Large intestine (tissue), 3 donors: ENCODE data around the gene PQBP1. TPM values are rescaled to one million over a fixed set of nuclear protein-coding genes. Genes with fewer than 3 reads are reported as not detected.

Experiments used
- DNase-seq, 2 donors: peaks; one replicate each; pipeline versions ENCODE4 v3.0.0 to v3.0.0-alpha.2; 2013
- H3K27ac ChIP-seq: one replicate; pipeline ENCODE4 v1.5.1; 2013; ENCODE audit warnings: low read length
- H3K27me3 ChIP-seq: 2 replicates; pipeline ENCODE4 v1.6.1; 2013; ENCODE audit warnings: low read length; ENCODE audit not compliant: control insufficient read depth, insufficient read depth
- H3K36me3 ChIP-seq: 2 replicates; pipeline ENCODE4 v1.6.1; 2013; ENCODE audit warnings: low read length; ENCODE audit not compliant: control insufficient read depth, insufficient read depth
- H3K4me1 ChIP-seq: one replicate; pipeline ENCODE4 v1.6.1; 2013; ENCODE audit warnings: low read length; ENCODE audit not compliant: control insufficient read depth, insufficient read depth
- H3K4me3 ChIP-seq: one replicate; pipeline ENCODE4 v1.5.1; 2013; ENCODE audit warnings: low read length
- H3K9me3 ChIP-seq: one replicate; pipeline ENCODE4 v1.6.1; 2013; ENCODE audit warnings: mild to moderate bottlenecking, low read depth, low read length, moderate library complexity; ENCODE audit not compliant: control insufficient read depth
- WGBS: methylation state at CpG from one replicate; pipeline ENCODE4 v1.1.5; 2013; ENCODE audit warnings: low lambda C conversion rate; ENCODE audit not compliant: insufficient coverage; 5-methylcytosine and 5-hydroxymethylcytosine counted together
- polyA plus RNA-seq: library from polyadenylated mRNA; unstranded; fragments of 120-200 nt; gene quantifications from one replicate; pipeline ENCODE4 v1.2.1, GENCODE V29; 2013

The PQBP1 gene
- polyA plus RNA-seq, 1 donor: 99.9 TPM

- peaks cover 30% of the 10 kb centered on the region for H3K36me3 ChIP-seq
- peak; percentile 19 to 62 for DNase-seq
- WGBS: no CpG with 5 or more reads among the region's 9 CpGs
Observed at GRCh38 chrX:48937054-48937907, 39.6 kb downstream of the PQBP1 start.

GRCh38 chrX:48938721-48939425 lies 41.1 kb downstream of the PQBP1 start:
- H3K4me3 ChIP-seq: no peak overlapping the region
- peak; percentile 13 to 32 for DNase-seq
- peak overlapping the region; percentile 43 for H3K27ac ChIP-seq
- WGBS: no CpG with 5 or more reads among the region's 1 CpG
- peaks cover 57% of the 10 kb centered on the region for H3K4me1 ChIP-seq
- H3K9me3 ChIP-seq: no peaks in the 10 kb centered on the region
- H3K36me3 ChIP-seq: peaks cover 29% of the 10 kb centered on the region
- H3K27me3 ChIP-seq: no peaks in the 10 kb centered on the region

More at GRCh38 chrX:48937054-48937907, 39.6 kb downstream of the PQBP1 start:
- Histone ChIP-seq H3K27ac (peak overlapping the region; percentile 72), H3K4me1 (peaks cover 51% of the 10 kb centered on the region), H3K27me3 (no peaks in the 10 kb centered on the region), H3K9me3 (no peaks in the 10 kb centered on the region), H3K4me3 (no peak overlapping the region)

GRCh38 chrX:48939524-48940228 lies 41.9 kb downstream of the PQBP1 start:
- no peak for DNase-seq
- H3K4me1 ChIP-seq: peaks cover 57% of the 10 kb centered on the region
- H3K9me3 ChIP-seq: no peaks in the 10 kb centered on the region
- no CpG with 5 or more reads among the region's 3 CpGs for WGBS
- H3K36me3 ChIP-seq: peaks cover 25% of the 10 kb centered on the region
- H3K27me3 ChIP-seq: no peaks in the 10 kb centered on the region
- peak overlapping the region; percentile 6 for H3K27ac ChIP-seq
- no peak overlapping the region for H3K4me3 ChIP-seq

GRCh38 chrX:48940404-48940955 lies 42.8 kb downstream of the PQBP1 start:
- Histone ChIP-seq H3K27me3 (no peaks in the 10 kb centered on the region), H3K4me1 (peaks cover 57% of the 10 kb centered on the region), H3K9me3 (no peaks in the 10 kb centered on the region), H3K4me3 (no peak overlapping the region), H3K36me3 (peaks cover 20% of the 10 kb centered on the region), H3K27ac (peak overlapping the region; percentile 35)
- no CpG with 5 or more reads among the region's 2 CpGs for WGBS
- DNase-seq: no peak

GRCh38 chrX:48942895-48943294 lies 45.2 kb downstream of the PQBP1 start:
- no CpG with 5 or more reads among the region's 2 CpGs for WGBS
- Histone ChIP-seq H3K9me3 (no peaks in the 10 kb centered on the region), H3K4me1 (peaks cover 39% of the 10 kb centered on the region), H3K27ac (peak overlapping the region; percentile 84), H3K36me3 (peaks cover 20% of the 10 kb centered on the region), H3K27me3 (no peaks in the 10 kb centered on the region), H3K4me3 (no peak overlapping the region)
- no peak for DNase-seq

GRCh38 chrX:48945517-48946348 lies 48.0 kb downstream of the PQBP1 start:
- H3K4me3 ChIP-seq: no peak overlapping the region
- H3K36me3 ChIP-seq: peaks cover 17% of the 10 kb centered on the region
- DNase-seq: peak in 1 of 2 donors; percentile 24
- H3K27ac ChIP-seq: no peak overlapping the region
- no CpG with 5 or more reads among the region's 8 CpGs for WGBS
- no peaks in the 10 kb centered on the region for H3K9me3 ChIP-seq
- H3K27me3 ChIP-seq: no peaks in the 10 kb centered on the region
- H3K4me1 ChIP-seq: peaks cover 17% of the 10 kb centered on the region

GRCh38 chrX:48948589-48948988 lies 50.9 kb downstream of the PQBP1 start:
- Histone ChIP-seq H3K27ac (no peak overlapping the region), H3K4me1 (no peaks in the 10 kb centered on the region), H3K27me3 (no peaks in the 10 kb centered on the region), H3K36me3 (peaks cover 15% of the 10 kb centered on the region), H3K9me3 (no peaks in the 10 kb centered on the region), H3K4me3 (no peak overlapping the region)
- no peak for DNase-seq
- WGBS: no CpG with 5 or more reads among the region's 1 CpG

Other genes with a start within 250 kb of the PQBP1 start
- gene WAS, start 214.1 kb upstream of the PQBP1 start, polyA plus RNA-seq: 6.3 TPM
- 4.7 TPM for gene SUV39H1, start 201.2 kb upstream of the PQBP1 start, polyA plus RNA-seq
- 3.9 TPM for gene GLOD5, start 136.2 kb upstream of the PQBP1 start, polyA plus RNA-seq
- 0.76 TPM for gene GATA1, start 111.3 kb upstream of the PQBP1 start, polyA plus RNA-seq
- 133 TPM for gene HDAC6, start 95.9 kb upstream of the PQBP1 start, polyA plus RNA-seq
- 0.27 TPM for gene ERAS, start 71.4 kb upstream of the PQBP1 start, polyA plus RNA-seq
- gene PCSK1N, start 62.3 kb upstream of the PQBP1 start, polyA plus RNA-seq: 178 TPM
- 42.3 TPM for gene TIMM17B, start 162 bp upstream of the PQBP1 start, polyA plus RNA-seq
- 23.6 TPM for gene SLC35A2, start 13.7 kb downstream of the PQBP1 start, polyA plus RNA-seq
- 11.5 TPM for gene PIM2, start 21.1 kb downstream of the PQBP1 start, polyA plus RNA-seq
- gene OTUD5, start 59.7 kb downstream of the PQBP1 start, polyA plus RNA-seq: 46.9 TPM
- 2.5 TPM for gene KCND1, start 73.9 kb downstream of the PQBP1 start, polyA plus RNA-seq
- 51.4 TPM for gene GRIPAP1, start 104.3 kb downstream of the PQBP1 start, polyA plus RNA-seq
- gene TFE3, start 145.4 kb downstream of the PQBP1 start, polyA plus RNA-seq: 33.5 TPM
- gene CCDC120, start 161.1 kb downstream of the PQBP1 start, polyA plus RNA-seq: 27.3 TPM
- gene PRAF2, start 176.1 kb downstream of the PQBP1 start, polyA plus RNA-seq: 14.0 TPM
- gene WDR45, start 182.0 kb downstream of the PQBP1 start, polyA plus RNA-seq: 46.6 TPM
- 18.9 TPM for gene GPKOW, start 225.8 kb downstream of the PQBP1 start, polyA plus RNA-seq